KMS-11 (cell line): ENCODE results near the gene COG8.

Experiments
- H2AFZ ChIP-seq: fragments of 200-600 bp; sonication (generic); 2 replicates; pipeline ENCODE4 v1.6.1; 2016; ENCODE audit warnings: antibody characterized with exemption, mixed run types, low read depth
- H3K27ac ChIP-seq: fragments of 200-600 bp; sonication (generic); 2 replicates; pipeline ENCODE4 v1.6.1; 2016; ENCODE audit warnings: mild to moderate bottlenecking, mixed run types
- H3K27me3 ChIP-seq: fragments of 200-600 bp; sonication (generic); 2 replicates; pipeline ENCODE4 v1.6.1; 2017; ENCODE audit warnings: mild to moderate bottlenecking, low read depth, mixed run types, moderate library complexity; ENCODE audit not compliant: insufficient read depth
- H3K36me3 ChIP-seq: fragments of 200-600 bp; sonication (generic); 2 replicates; pipeline ENCODE4 v1.6.1; 2017; ENCODE audit warnings: mild to moderate bottlenecking, mixed run types; ENCODE audit not compliant: insufficient read depth
- H3K4me1 ChIP-seq: fragments of 200-600 bp; sonication (generic); 2 replicates; pipeline ENCODE4 v1.6.1; 2016; ENCODE audit warnings: mild to moderate bottlenecking, low read depth, mixed run types; ENCODE audit not compliant: poor library complexity, severe bottlenecking
- H3K4me2 ChIP-seq: fragments of 200-600 bp; sonication (generic); 2 replicates; pipeline ENCODE4 v1.7.0; 2016; ENCODE audit warnings: mild to moderate bottlenecking, mixed run types
- H3K4me3 ChIP-seq: fragments of 200-600 bp; sonication (generic); IDR thresholded peaks from 2 replicates; pipeline ENCODE4 v1.6.1; 2017; ENCODE audit warnings: low read depth, low read length, mixed read lengths; ENCODE audit not compliant: insufficient read depth
- H3K79me2 ChIP-seq: fragments of 200-600 bp; sonication (generic); 2 replicates; pipeline ENCODE4 v1.6.1; 2016; ENCODE audit warnings: low read depth, mixed run types; ENCODE audit not compliant: insufficient read depth
- H3K9ac ChIP-seq: fragments of 200-600 bp; sonication (generic); 2 replicates; pipeline ENCODE4 v1.6.1; 2016; ENCODE audit warnings: mild to moderate bottlenecking, mixed run types
- H4K20me1 ChIP-seq: fragments of 200-600 bp; sonication (generic); 2 replicates; pipeline ENCODE4 v1.6.1; 2016; ENCODE audit warnings: mild to moderate bottlenecking, mixed run types; ENCODE audit not compliant: insufficient read depth
- CTCF ChIP-seq: fragments of 200-600 bp; sonication (generic); conservative IDR thresholded peaks from 2 replicates; pipeline ENCODE4 v1.6.1; 2017; ENCODE audit warnings: low read depth, mild to moderate bottlenecking, antibody characterized with exemption, low read length, moderate library complexity, mixed read lengths

The COG8 gene

GRCh38 chr16:69309316-69309715, 30.0 kb downstream of the COG8 start:
- TF ChIP-seq CTCF = no peak
- no peaks in the 10 kb centered on the region for H3K27me3 ChIP-seq

GRCh38 chr16:69307856-69308255, 31.5 kb downstream of the COG8 start:
- Histone ChIP-seq H3K9ac (no peak overlapping the region), H4K20me1 (no peaks in the 10 kb centered on the region), H3K27ac (no peak overlapping the region), H3K27me3 (no peaks in the 10 kb centered on the region), H3K79me2 (peaks cover 13% of the 10 kb centered on the region), H3K4me2 (no peak overlapping the region), H2AFZ (no peak overlapping the region), H3K36me3 (no peaks in the 10 kb centered on the region), H3K4me3 (no peak overlapping the region), H3K4me1 (peaks cover 24% of the 10 kb centered on the region)
- TF ChIP-seq CTCF = no peak

More at GRCh38 chr16:69309316-69309715, 30.0 kb downstream of the COG8 start:
- Histone ChIP-seq H3K9ac (no peak overlapping the region), H3K79me2 (peaks cover 26% of the 10 kb centered on the region), H3K4me3 (no peak overlapping the region), H3K27ac (no peak overlapping the region), H3K36me3 (no peaks in the 10 kb centered on the region), H3K4me1 (peaks cover 31% of the 10 kb centered on the region), H4K20me1 (no peaks in the 10 kb centered on the region), H3K4me2 (no peak overlapping the region), H2AFZ (no peak overlapping the region)

- Histone ChIP-seq H4K20me1 (no peaks in the 10 kb centered on the region), H2AFZ (no peak overlapping the region)
Measured at GRCh38 chr16:69307091-69307490, 32.3 kb downstream of the COG8 start.

GRCh38 chr16:69306031-69306430, 33.3 kb downstream of the COG8 start:
- no peak overlapping the region for H3K9ac ChIP-seq
- no peaks in the 10 kb centered on the region for H3K36me3 ChIP-seq
- peaks cover 14% of the 10 kb centered on the region for H3K4me1 ChIP-seq
- H3K27me3 ChIP-seq = no peaks in the 10 kb centered on the region
- TF ChIP-seq CTCF = no peak
- H2AFZ ChIP-seq = no peak overlapping the region
- H4K20me1 ChIP-seq = no peaks in the 10 kb centered on the region
- H3K4me2 ChIP-seq = no peak overlapping the region
- H3K79me2 ChIP-seq = no peaks in the 10 kb centered on the region
- H3K27ac ChIP-seq = no peak overlapping the region
- no peak overlapping the region for H3K4me3 ChIP-seq

More at GRCh38 chr16:69307091-69307490, 32.3 kb downstream of the COG8 start:
- Histone ChIP-seq H3K27ac (no peak overlapping the region), H3K4me3 (no peak overlapping the region), H3K4me2 (no peak overlapping the region), H3K79me2 (peaks cover 5% of the 10 kb centered on the region), H3K27me3 (no peaks in the 10 kb centered on the region), H3K4me1 (peaks cover 17% of the 10 kb centered on the region), H3K36me3 (no peaks in the 10 kb centered on the region), H3K9ac (no peak overlapping the region)
- TF ChIP-seq CTCF = no peak
